ENCODE results near the gene CDCA4. TPM values are rescaled to one million over a fixed set of nuclear protein-coding genes. Genes with fewer than 3 reads are reported as not detected.

CDCA4 gene
- total and polyA plus RNA-seq, 10 donors = 5.8 to 15.1 (median 8.6) TPM

DNA sequence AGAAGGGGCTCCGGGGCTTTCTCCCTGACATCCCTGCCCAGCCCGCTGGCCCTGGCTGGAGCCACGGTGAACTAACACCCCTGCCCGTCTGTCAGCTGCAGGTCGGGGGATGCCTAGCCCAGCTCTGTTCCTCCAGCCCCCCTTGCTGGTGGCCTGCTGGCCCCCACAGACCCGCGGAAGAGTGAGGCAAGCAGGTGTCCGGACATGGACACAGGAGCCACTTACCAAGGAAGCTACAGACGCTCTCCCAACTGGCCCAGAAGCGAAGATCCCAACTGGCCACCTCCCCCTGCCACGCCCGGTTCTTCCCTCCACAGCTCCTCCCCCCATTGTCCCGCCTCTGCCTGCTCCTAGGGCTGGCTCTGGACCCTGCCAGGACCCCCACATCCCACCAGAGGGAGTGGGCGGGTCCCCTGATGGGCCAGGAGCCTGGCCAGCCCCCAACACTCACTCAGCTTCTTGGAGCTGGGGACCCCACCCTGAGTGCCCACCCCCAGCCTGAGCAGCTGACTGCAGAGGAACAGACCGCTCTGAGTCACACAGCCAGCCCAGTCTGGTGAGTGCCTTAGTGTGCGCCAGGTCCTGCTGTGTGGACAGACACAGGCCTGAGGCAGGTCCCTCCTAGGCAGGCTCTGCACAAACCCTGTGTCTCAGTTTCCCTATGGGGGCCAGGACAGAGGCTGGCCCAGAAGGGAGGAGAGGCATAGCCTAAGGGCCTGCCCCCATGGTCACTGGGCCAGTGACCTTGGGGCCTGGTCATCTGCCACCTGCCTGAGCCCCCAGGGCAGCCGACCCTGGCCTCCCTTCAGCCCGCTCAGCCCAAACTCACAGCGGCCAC, 50.4 kb downstream of the CDCA4 start:
- WGBS, 5 donors = 73 to 91% (median 84%) methylated on average over 10 to 19 of the region's 19 CpGs
- intact Hi-C loops (cut with DNase I; ENCODE audit: low total_unique reads) = no loop called here

DNA sequence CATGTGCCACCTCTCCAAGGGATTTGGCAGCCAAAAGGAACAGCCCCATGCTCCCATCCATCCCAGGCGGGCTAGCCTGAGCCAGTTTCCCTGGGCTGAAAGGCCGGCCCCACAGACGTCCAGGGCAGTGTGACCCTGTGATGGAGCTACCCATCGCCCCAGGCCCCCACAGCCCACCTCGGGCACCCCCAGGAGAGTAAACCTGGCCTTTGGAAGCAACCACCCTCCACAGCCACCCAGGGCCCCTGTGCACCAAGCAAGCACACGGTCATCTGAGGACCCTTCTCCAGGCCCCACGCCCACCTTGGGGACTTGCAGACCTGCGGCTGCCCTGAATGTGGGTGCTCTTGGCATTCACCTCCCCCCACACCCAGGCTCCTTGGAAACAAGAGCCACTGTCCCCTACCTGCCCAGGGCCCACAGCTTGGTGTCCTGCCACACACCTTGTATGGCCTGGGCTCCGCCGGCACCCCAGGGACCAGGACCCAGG, 51.1 kb downstream of the CDCA4 start:
- intact Hi-C loops (cut with DNase I; ENCODE audit: low total_unique reads) = no loop called here
- H3K27me3 ChIP-seq (replicated peaks in 1 of 7) = peaks cover 0 to 80% (median 26%) of the 10 kb centered on the region in 7 donors

More for the DNA sequence above, 50.4 kb downstream of the CDCA4 start:
- Histone ChIP-seq H3K9me3 (no peaks in the 10 kb centered on the region), H3K4me1 (peaks cover 7 to 42% (median 24%) of the 10 kb centered on the region in 6 donors), H3K27ac (no peak overlapping the region), H3K4me3 (no peak overlapping the region), H3K27me3 (replicated peaks in 1 of 7) (peaks cover 0 to 86% (median 29%) of the 10 kb centered on the region in 7 donors), H3K36me3 (no peaks in the 10 kb centered on the region)
- peak; percentile 67 for DNase-seq
- TF ChIP-seq POLR2A (IDR thresholded peaks at IDR 0.05) (no peak), POLR2AphosphoS5 (IDR thresholded peaks at IDR 0.05) (no peak)
- TF ChIP-seq, protein P1, sequence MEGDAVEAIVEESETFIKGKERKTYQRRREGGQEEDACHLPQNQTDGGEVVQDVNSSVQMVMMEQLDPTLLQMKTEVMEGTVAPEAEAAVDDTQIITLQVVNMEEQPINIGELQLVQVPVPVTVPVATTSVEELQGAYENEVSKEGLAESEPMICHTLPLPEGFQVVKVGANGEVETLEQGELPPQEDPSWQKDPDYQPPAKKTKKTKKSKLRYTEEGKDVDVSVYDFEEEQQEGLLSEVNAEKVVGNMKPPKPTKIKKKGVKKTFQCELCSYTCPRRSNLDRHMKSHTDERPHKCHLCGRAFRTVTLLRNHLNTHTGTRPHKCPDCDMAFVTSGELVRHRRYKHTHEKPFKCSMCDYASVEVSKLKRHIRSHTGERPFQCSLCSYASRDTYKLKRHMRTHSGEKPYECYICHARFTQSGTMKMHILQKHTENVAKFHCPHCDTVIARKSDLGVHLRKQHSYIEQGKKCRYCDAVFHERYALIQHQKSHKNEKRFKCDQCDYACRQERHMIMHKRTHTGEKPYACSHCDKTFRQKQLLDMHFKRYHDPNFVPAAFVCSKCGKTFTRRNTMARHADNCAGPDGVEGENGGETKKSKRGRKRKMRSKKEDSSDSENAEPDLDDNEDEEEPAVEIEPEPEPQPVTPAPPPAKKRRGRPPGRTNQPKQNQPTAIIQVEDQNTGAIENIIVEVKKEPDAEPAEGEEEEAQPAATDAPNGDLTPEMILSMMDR (IDR thresholded peaks at IDR 0.05 in 8 of 11, conservative IDR thresholded peaks at IDR 0.05 in 3 of 11) = no peak

DNA sequence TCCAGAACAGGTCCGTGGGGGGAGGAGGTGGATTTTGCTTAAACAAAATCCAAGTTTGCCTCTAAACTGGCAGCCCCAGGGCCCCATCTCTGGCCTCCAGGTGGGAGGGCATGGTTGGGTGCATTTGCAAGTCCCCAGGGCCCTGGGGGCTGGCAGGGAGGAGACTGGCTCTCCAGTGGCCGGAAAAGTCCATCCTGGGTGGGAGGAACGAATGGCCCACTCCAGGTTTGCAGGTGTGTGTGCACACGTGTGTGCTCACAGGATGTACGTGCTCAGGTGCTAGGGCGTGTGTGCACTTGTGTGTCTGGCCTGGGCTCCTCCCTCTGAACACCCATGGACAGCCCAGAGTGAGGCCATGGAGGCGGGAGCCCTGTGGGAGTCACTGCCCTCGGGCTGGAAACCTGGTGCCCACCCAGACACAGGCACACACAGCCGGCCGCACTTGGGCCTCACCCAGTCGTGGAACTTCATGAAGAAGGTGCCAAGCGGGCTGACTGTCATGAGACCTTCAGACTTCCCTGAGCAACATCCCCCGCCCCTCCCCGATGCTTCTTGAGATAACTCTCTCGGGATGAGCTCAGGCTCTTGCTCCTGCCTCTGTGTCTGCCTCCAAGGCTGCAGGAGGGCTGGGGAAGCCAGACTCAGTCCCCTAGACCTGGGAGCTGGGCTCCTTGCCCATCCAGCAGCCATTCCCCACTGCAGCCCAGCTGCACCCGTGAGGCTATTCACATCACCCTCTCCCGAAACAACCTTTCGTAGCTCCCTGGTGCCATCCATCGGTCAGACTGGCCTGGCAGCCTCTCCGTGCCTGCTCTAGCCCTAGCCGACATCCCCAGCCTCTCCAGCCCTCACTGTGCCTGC, 52.1 kb downstream of the CDCA4 start:
- DNase-seq = peak; percentile 71
- Histone ChIP-seq H3K36me3 (no peaks in the 10 kb centered on the region), H3K4me1 (peaks cover 7 to 29% (median 20%) of the 10 kb centered on the region in 6 donors), H3K4me3 (peak overlapping the region in 2 of 8 donors; percentile 7 to 52), H3K9me3 (no peaks in the 10 kb centered on the region), H3K27ac (no peak overlapping the region), H3K27me3 (replicated peaks in 1 of 7) (peaks cover 0 to 69% (median 24%) of the 10 kb centered on the region in 7 donors)
- WGBS, 5 donors = 64 to 74% (median 70%) methylated on average over 13 to 21 of the region's 21 CpGs
- intact Hi-C loops (cut with DNase I; ENCODE audit: low total_unique reads) = no loop called here
- TF ChIP-seq POLR2A (IDR thresholded peaks at IDR 0.05) (no peak), POLR2AphosphoS5 (IDR thresholded peaks at IDR 0.05) (no peak)
- TF ChIP-seq, protein P1 (IDR thresholded peaks at IDR 0.05 in 8 of 11, conservative IDR thresholded peaks at IDR 0.05 in 3 of 11) = no peak

More for the DNA sequence above, 51.1 kb downstream of the CDCA4 start:
- 91 to 98% (median 96%) methylated on average over 3 to 10 of the region's 10 CpGs for WGBS, 5 donors
- H3K27ac ChIP-seq = no peak overlapping the region
- peak; percentile 57 for DNase-seq
- no peak overlapping the region for H3K4me3 ChIP-seq
- H3K9me3 ChIP-seq = no peaks in the 10 kb centered on the region
- peaks cover 7 to 38% (median 22%) of the 10 kb centered on the region in 6 donors for H3K4me1 ChIP-seq
- TF ChIP-seq POLR2A (IDR thresholded peaks at IDR 0.05) = no peak
- TF ChIP-seq POLR2AphosphoS5 (IDR thresholded peaks at IDR 0.05) = no peak
- TF ChIP-seq, protein P1 (IDR thresholded peaks at IDR 0.05 in 8 of 11, conservative IDR thresholded peaks at IDR 0.05 in 3 of 11) = no peak
- H3K36me3 ChIP-seq = no peaks in the 10 kb centered on the region

Measured in spleen (tissue), 11 donors.